Daoy (cell line): ENCODE results near the gene ZNF335. TPM values are rescaled to one million over a fixed set of nuclear protein-coding genes. Genes with fewer than 3 reads are reported as not detected.
"Not testable (repeated sequence)": the region's sequence is repeated elsewhere in the genome, so short reads cannot be mapped to it uniquely, and the experiment has no call there.

Experiments
- DNase-seq: peaks from one replicate; pipeline ENCODE4 v3.0.0-alpha.2; 2015; ENCODE audit warnings: low read depth
- total RNA-seq: library from RNA; depleted of rRNA; stranded (reverse); fragments of >200 nt; shearing (Covaris generic); gene quantifications from 2 replicates; pipeline ENCODE4 v1.2.3, GENCODE V29; 2014; rRNA removed

ZNF335 gene
- total RNA-seq, 1 experiment from 2014 or later = 12.1 TPM

- DNase-seq = peak; percentile 96
Measured at GRCh38 chr20:45910670-45911485, 61.1 kb downstream of the ZNF335 start.

- no peak for DNase-seq
Measured at GRCh38 chr20:45909817-45910669, 62.0 kb downstream of the ZNF335 start.

- no peak for DNase-seq
Measured at GRCh38 chr20:45909336-45909808, 62.6 kb downstream of the ZNF335 start.

- no peak for DNase-seq
Measured at GRCh38 chr20:45908084-45908483, 63.9 kb downstream of the ZNF335 start.

GRCh38 chr20:45907219-45907948, 64.6 kb downstream of the ZNF335 start:
- DNase-seq = no peak

- peak; percentile 89 for DNase-seq
Measured at GRCh38 chr20:45905505-45906079, 66.4 kb downstream of the ZNF335 start.

GRCh38 chr20:45904583-45905504, 67.2 kb downstream of the ZNF335 start:
- no peak for DNase-seq

- no peak for DNase-seq
Measured at GRCh38 chr20:45902199-45902701, 69.8 kb downstream of the ZNF335 start.

GRCh38 chr20:45901332-45901731, 70.7 kb downstream of the ZNF335 start:
- not testable (repeated sequence) for DNase-seq

- DNase-seq = no peak
Measured at GRCh38 chr20:45899046-45899835, 72.8 kb downstream of the ZNF335 start.

Other genes starting within 250 kb of the ZNF335 start
- not detected in 2 replicates for gene SPINT4, start 249.9 kb downstream of the ZNF335 start, total RNA-seq
- 2.3 TPM in 1 of 2 replicates, not detected in the other for gene WFDC3, start 180.3 kb downstream of the ZNF335 start, total RNA-seq
- gene DNTTIP1, start 180.2 kb downstream of the ZNF335 start, total RNA-seq = 26.6 and 35.5 TPM in 2 replicates
- gene UBE2C, start 159.6 kb downstream of the ZNF335 start, total RNA-seq = 167 and 200 TPM in 2 replicates
- not detected in 2 replicates for gene TNNC2, start 144.9 kb downstream of the ZNF335 start, total RNA-seq
- 21.2 and 28.2 TPM in 2 replicates for gene SNX21, start 138.4 kb downstream of the ZNF335 start, total RNA-seq
- gene ACOT8, start 114.8 kb downstream of the ZNF335 start, total RNA-seq = 35.7 and 46.8 TPM in 2 replicates
- gene ZSWIM3, start 114.6 kb downstream of the ZNF335 start, total RNA-seq = 3.7 and 3.9 TPM in 2 replicates
- gene ZSWIM1, start 91.0 kb downstream of the ZNF335 start, total RNA-seq = 5.9 and 6.8 TPM in 2 replicates
- gene SPATA25, start 84.6 kb downstream of the ZNF335 start, total RNA-seq = not detected in 2 replicates
- gene NEURL2, start 81.0 kb downstream of the ZNF335 start, total RNA-seq = 0.42 and 2.3 TPM in 2 replicates
- 25.4 and 34.7 TPM in 2 replicates for gene CTSA, start 80.9 kb downstream of the ZNF335 start, total RNA-seq
- gene PLTP, start 60.0 kb downstream of the ZNF335 start, total RNA-seq = 0.30 and 0.80 TPM in 2 replicates
- gene PCIF1, start 37.5 kb downstream of the ZNF335 start, total RNA-seq = 2.7 and 3.6 TPM in 2 replicates
- 2.8 and 6.8 TPM in 2 replicates for gene MMP9, start 36.7 kb upstream of the ZNF335 start, total RNA-seq
- gene SLC12A5, start 57.0 kb upstream of the ZNF335 start, total RNA-seq = 0.54 TPM in 1 of 2 replicates, not detected in the other
- 25.3 and 28.0 TPM in 2 replicates for gene NCOA5, start 117.8 kb upstream of the ZNF335 start, total RNA-seq
- 0.06 TPM in 1 of 2 replicates, not detected in the other for gene CD40, start 146.1 kb upstream of the ZNF335 start, total RNA-seq